Ishikawa (cell line): Measurements from ENCODE around the gene PRKAR2B.

Experiments used
- CEBPB ChIP-seq: IDR thresholded peaks from 2 replicates; pipeline ENCODE4 v1.6.1; 2012
- CREB1 ChIP-seq: IDR thresholded peaks from 2 replicates; pipeline ENCODE4 v1.6.1; 2012; ENCODE audit warnings: low read depth
- EGR1 ChIP-seq: IDR thresholded peaks from 2 replicates; pipeline ENCODE4 v1.6.1; 2012
- EP300 ChIP-seq: IDR thresholded peaks from 2 replicates; pipeline ENCODE4 v1.6.1; 2012; ENCODE audit warnings: borderline replicate concordance
- NFIC ChIP-seq: IDR thresholded peaks from 2 replicates; pipeline ENCODE4 v1.6.1; 2012
- RAD21 ChIP-seq: IDR thresholded peaks from 2 replicates; pipeline ENCODE4 v1.6.1; 2012; ENCODE audit warnings: low read depth
- TAF1 ChIP-seq: IDR thresholded peaks from 2 replicates; pipeline ENCODE4 v1.6.1; 2012; ENCODE audit warnings: low read depth, mild to moderate bottlenecking
- TCF12 ChIP-seq: IDR thresholded peaks from 2 replicates; pipeline ENCODE4 v1.6.1; 2012; ENCODE audit warnings: low read depth
- TEAD4 ChIP-seq: IDR thresholded peaks from 2 replicates; pipeline ENCODE4 v1.6.1; 2012
- YY1 ChIP-seq: IDR thresholded peaks from 2 replicates; pipeline ENCODE4 v1.6.1; 2012; ENCODE audit warnings: low read depth
- ZBTB7A ChIP-seq: IDR thresholded peaks from 2 replicates; pipeline ENCODE4 v1.6.1; 2012; ENCODE audit warnings: low read depth
- TF ChIP-seq, protein P1 (sequence below): IDR thresholded peaks from 2 replicates; pipeline ENCODE4 v1.6.1; 2012; ENCODE audit warnings: low read depth, mild to moderate bottlenecking
- TF ChIP-seq, protein P2 (sequence below): IDR thresholded peaks from 2 replicates; pipeline ENCODE4 v1.6.1; 2012
- TF ChIP-seq, protein P3 (sequence below): IDR thresholded peaks from 2 replicates; pipeline ENCODE4 v1.6.1; 2012

DNA sequence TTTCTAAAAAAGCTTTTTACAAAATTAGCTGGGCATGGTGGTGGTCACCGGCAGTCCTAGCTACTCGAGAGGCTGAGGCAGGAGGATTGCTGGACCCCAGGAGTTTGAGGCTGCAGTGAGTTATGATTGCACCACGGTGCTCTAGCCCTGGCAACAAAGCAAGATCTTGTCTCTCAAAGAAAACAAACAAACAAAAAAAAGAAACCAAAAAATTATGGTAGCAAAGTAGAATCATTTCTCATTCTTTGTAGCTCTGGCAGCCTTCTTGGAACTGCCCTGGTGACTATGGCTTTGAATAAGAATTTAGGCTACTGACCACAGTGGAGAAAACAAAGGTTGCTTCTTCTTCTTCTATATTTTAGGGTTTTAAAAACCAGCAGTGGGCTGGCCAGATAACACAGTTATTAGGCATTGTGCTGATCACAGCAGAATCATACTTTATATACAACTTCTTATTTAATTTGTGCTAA lies 41.9 kb upstream of the PRKAR2B start:
- TF ChIP-seq TCF12, result no peak
- TF ChIP-seq TAF1, result no peak
- TF ChIP-seq, protein P1, sequence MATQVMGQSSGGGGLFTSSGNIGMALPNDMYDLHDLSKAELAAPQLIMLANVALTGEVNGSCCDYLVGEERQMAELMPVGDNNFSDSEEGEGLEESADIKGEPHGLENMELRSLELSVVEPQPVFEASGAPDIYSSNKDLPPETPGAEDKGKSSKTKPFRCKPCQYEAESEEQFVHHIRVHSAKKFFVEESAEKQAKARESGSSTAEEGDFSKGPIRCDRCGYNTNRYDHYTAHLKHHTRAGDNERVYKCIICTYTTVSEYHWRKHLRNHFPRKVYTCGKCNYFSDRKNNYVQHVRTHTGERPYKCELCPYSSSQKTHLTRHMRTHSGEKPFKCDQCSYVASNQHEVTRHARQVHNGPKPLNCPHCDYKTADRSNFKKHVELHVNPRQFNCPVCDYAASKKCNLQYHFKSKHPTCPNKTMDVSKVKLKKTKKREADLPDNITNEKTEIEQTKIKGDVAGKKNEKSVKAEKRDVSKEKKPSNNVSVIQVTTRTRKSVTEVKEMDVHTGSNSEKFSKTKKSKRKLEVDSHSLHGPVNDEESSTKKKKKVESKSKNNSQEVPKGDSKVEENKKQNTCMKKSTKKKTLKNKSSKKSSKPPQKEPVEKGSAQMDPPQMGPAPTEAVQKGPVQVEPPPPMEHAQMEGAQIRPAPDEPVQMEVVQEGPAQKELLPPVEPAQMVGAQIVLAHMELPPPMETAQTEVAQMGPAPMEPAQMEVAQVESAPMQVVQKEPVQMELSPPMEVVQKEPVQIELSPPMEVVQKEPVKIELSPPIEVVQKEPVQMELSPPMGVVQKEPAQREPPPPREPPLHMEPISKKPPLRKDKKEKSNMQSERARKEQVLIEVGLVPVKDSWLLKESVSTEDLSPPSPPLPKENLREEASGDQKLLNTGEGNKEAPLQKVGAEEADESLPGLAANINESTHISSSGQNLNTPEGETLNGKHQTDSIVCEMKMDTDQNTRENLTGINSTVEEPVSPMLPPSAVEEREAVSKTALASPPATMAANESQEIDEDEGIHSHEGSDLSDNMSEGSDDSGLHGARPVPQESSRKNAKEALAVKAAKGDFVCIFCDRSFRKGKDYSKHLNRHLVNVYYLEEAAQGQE, result no peak
- TF ChIP-seq TEAD4, result no peak
- no peak for TF ChIP-seq EP300
- TF ChIP-seq, protein P2, sequence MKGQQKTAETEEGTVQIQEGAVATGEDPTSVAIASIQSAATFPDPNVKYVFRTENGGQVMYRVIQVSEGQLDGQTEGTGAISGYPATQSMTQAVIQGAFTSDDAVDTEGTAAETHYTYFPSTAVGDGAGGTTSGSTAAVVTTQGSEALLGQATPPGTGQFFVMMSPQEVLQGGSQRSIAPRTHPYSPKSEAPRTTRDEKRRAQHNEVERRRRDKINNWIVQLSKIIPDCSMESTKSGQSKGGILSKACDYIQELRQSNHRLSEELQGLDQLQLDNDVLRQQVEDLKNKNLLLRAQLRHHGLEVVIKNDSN, result no peak
- no peak for TF ChIP-seq RAD21
- no peak for TF ChIP-seq EGR1
- no peak for TF ChIP-seq CEBPB
- TF ChIP-seq, protein P3, sequence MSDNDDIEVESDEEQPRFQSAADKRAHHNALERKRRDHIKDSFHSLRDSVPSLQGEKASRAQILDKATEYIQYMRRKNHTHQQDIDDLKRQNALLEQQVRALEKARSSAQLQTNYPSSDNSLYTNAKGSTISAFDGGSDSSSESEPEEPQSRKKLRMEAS, result no peak
- no peak for TF ChIP-seq CREB1
- no peak for TF ChIP-seq NFIC
- no peak for TF ChIP-seq ZBTB7A
- no peak for TF ChIP-seq YY1
